A204.1 (cell line): ENCODE results near the gene SEL1L2.

Source experiments
- FAIRE-seq: peaks from 2 replicates; lab custom pipeline; 2012; peaks lifted over from hg19 to GRCh38; lab: Jason Lieb, UNC

SEL1L2 gene

GRCh38 chr20:13929836-13930235 is 60.6 kb downstream of the SEL1L2 start:
- no peak for FAIRE-seq

- no peak for FAIRE-seq
Observed at GRCh38 chr20:13928901-13929300, 61.5 kb downstream of the SEL1L2 start.

- no peak for FAIRE-seq
Observed at GRCh38 chr20:13927171-13927570, 63.2 kb downstream of the SEL1L2 start.

GRCh38 chr20:13922241-13922640 is 68.2 kb downstream of the SEL1L2 start:
- no peak for FAIRE-seq

- no peak for FAIRE-seq
Observed at GRCh38 chr20:13915284-13915683, 75.1 kb downstream of the SEL1L2 start.

- FAIRE-seq: no peak
Observed at GRCh38 chr20:13913572-13913971, 76.8 kb downstream of the SEL1L2 start.

GRCh38 chr20:13913131-13913530 is 77.3 kb downstream of the SEL1L2 start:
- no peak for FAIRE-seq

- FAIRE-seq: no peak
Observed at GRCh38 chr20:13910492-13910891, 79.9 kb downstream of the SEL1L2 start.

- FAIRE-seq: no peak
Observed at GRCh38 chr20:13909067-13909466, 81.3 kb downstream of the SEL1L2 start.

- no peak for FAIRE-seq
Observed at GRCh38 chr20:13904766-13905165, 85.6 kb downstream of the SEL1L2 start.

- FAIRE-seq: no peak
Observed at GRCh38 chr20:13900496-13900895, 89.9 kb downstream of the SEL1L2 start.

GRCh38 chr20:13898012-13898612 is 92.3 kb downstream of the SEL1L2 start:
- FAIRE-seq: no peak

GRCh38 chr20:13891575-13891974 is 98.8 kb downstream of the SEL1L2 start:
- no peak for FAIRE-seq

GRCh38 chr20:13884803-13885202 is 105.6 kb downstream of the SEL1L2 start:
- no peak for FAIRE-seq

GRCh38 chr20:13883425-13883824 is 107.0 kb downstream of the SEL1L2 start:
- no peak for FAIRE-seq

- FAIRE-seq: no peak
Observed at GRCh38 chr20:13878566-13878965, 111.8 kb downstream of the SEL1L2 start.

- no peak for FAIRE-seq
Observed at GRCh38 chr20:13877793-13878192, 112.6 kb downstream of the SEL1L2 start.

GRCh38 chr20:13875265-13875811 is 115.1 kb downstream of the SEL1L2 start:
- FAIRE-seq: no peak

- FAIRE-seq: no peak
Observed at GRCh38 chr20:13874394-13875157, 115.8 kb downstream of the SEL1L2 start.

GRCh38 chr20:13873831-13874230 is 116.6 kb downstream of the SEL1L2 start:
- no peak for FAIRE-seq

GRCh38 chr20:13870170-13870748 is 120.2 kb downstream of the SEL1L2 start:
- FAIRE-seq: no peak

- no peak for FAIRE-seq
Observed at GRCh38 chr20:13868331-13868730, 122.1 kb downstream of the SEL1L2 start.

GRCh38 chr20:13865791-13866351 is 124.5 kb downstream of the SEL1L2 start:
- FAIRE-seq: no peak
